Measurements from ENCODE around the gene DYSF.

GRCh38 chr2:71669628-71670429 is 216.5 kb downstream of the DYSF start:
- TF ChIP-seq CTCF (tag by site-specific recombination; IDR thresholded peaks at IDR 0.05) (no peak), ZSCAN4 (tag by site-specific recombination; IDR thresholded peaks at IDR 0.05) (no peak), PATZ1 (tag by site-specific recombination; IDR thresholded peaks at IDR 0.05) (no peak), BCL6B (tag by site-specific recombination; IDR thresholded peaks at IDR 0.05) (no peak), ZNF174 (tag by site-specific recombination; IDR thresholded peaks at IDR 0.05) (no peak)

Data from HEK293 (cell line).